Loucy (cell line): ENCODE results near the gene A1CF.

Experiments
- H2AFZ ChIP-seq: fragments of 200-600 bp; sonication (generic); 2 replicates; pipeline ENCODE4 v1.6.0; 2016; ENCODE audit warnings: antibody characterized with exemption, mild to moderate bottlenecking, low read length, moderate library complexity
- H3F3A ChIP-seq: fragments of 200-600 bp; 2 replicates; pipeline ENCODE4 v1.6.0; 2016; ENCODE audit warnings: antibody characterized with exemption, low read depth, mild to moderate bottlenecking
- H3K27me3 ChIP-seq: fragments of 200-600 bp; sonication (generic); 2 replicates; pipeline ENCODE4 v1.6.1; 2014; ENCODE audit warnings: low read length, mild to moderate bottlenecking; ENCODE audit not compliant: insufficient read depth, poor library complexity, severe bottlenecking
- H3K36me3 ChIP-seq: fragments of 200-600 bp; sonication (generic); 2 replicates; pipeline ENCODE4 v1.6.1; 2016; ENCODE audit warnings: low read length; ENCODE audit not compliant: insufficient read depth
- H3K4me1 ChIP-seq: fragments of 200-600 bp; sonication (generic); 2 replicates; pipeline ENCODE4 v1.5.1; 2014; ENCODE audit warnings: low read length, mild to moderate bottlenecking; ENCODE audit not compliant: insufficient read depth, poor library complexity, severe bottlenecking
- H3K4me2 ChIP-seq: fragments of 200-600 bp; sonication (generic); 2 replicates; pipeline ENCODE4 v1.6.0; 2014; ENCODE audit warnings: antibody characterized with exemption, low read length, low read depth, mild to moderate bottlenecking; ENCODE audit not compliant: poor library complexity, severe bottlenecking
- H3K4me3 ChIP-seq: fragments of 200-600 bp; sonication (generic); 2 replicates; pipeline ENCODE4 v1.5.1; 2014; ENCODE audit warnings: low read length, mild to moderate bottlenecking, mixed read lengths; ENCODE audit not compliant: poor library complexity, severe bottlenecking
- H3K79me2 ChIP-seq: fragments of 200-600 bp; sonication (generic); 2 replicates; pipeline ENCODE4 v1.6.1; 2014; ENCODE audit warnings: low read length; ENCODE audit not compliant: insufficient read depth
- H3K9ac ChIP-seq: fragments of 200-600 bp; sonication (generic); 2 replicates; pipeline ENCODE4 v1.6.0; 2014; ENCODE audit warnings: mild to moderate bottlenecking, low read depth, low read length, moderate library complexity; ENCODE audit not compliant: poor library complexity, severe bottlenecking
- H3K9me2 ChIP-seq: fragments of 200-600 bp; sonication (generic); replicated peaks from 2 replicates; pipeline ENCODE4 v1.6.1; 2016; ENCODE audit warnings: low read depth, low read length, mixed read lengths
- H3K9me3 ChIP-seq: fragments of 200-600 bp; sonication (generic); 2 replicates; pipeline ENCODE4 v1.6.1; 2014; ENCODE audit warnings: mild to moderate bottlenecking, antibody characterized with exemption, low read length, low read depth; ENCODE audit not compliant: insufficient read depth
- H4K20me1 ChIP-seq: fragments of 200-600 bp; sonication (generic); 2 replicates; pipeline ENCODE4 v1.6.0; 2014; ENCODE audit warnings: antibody characterized with exemption, low read length, mild to moderate bottlenecking; ENCODE audit not compliant: insufficient read depth, poor library complexity, severe bottlenecking
- EZH2phosphoT487 ChIP-seq: fragments of 200-600 bp; IDR thresholded peaks from 2 replicates; pipeline ENCODE4 v1.6.1; 2018; ENCODE audit warnings: antibody characterized with exemption, mild to moderate bottlenecking, moderate library complexity, borderline replicate concordance
- TF ChIP-seq, protein P1 (sequence below): fragments of 200-600 bp; sonication (generic); conservative IDR thresholded peaks from 2 replicates; pipeline ENCODE4 v1.5.1; 2014; ENCODE audit warnings: mild to moderate bottlenecking, antibody characterized with exemption, low read length

A1CF gene

DNA sequence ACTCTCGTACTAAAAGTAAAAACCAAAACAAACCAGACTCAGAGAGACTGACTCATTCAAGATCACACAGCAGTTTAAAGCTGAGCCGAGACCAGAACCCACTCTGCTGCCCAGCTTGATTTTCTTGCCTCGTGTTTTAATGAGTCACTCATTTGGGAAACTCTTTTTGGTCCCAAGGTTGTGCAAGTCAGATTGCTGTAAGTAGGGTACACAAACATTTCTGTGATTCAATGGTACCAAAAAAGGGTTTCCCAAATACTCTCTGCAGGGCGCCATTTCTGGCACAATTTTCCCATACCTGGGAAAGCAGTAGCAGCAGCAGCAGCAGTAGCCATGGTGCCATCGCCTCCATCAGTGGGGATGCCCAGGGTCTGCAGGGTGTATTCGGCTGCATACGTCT is 75.8 kb downstream of the A1CF start:
- H3K9ac ChIP-seq: no peak overlapping the region
- no peak overlapping the region for H2AFZ ChIP-seq
- H3K4me3 ChIP-seq: no peak overlapping the region
- H3K27me3 ChIP-seq: no peaks in the 10 kb centered on the region
- no peaks in the 10 kb centered on the region for H3K79me2 ChIP-seq
- H3K9me2 ChIP-seq: no peaks in the 10 kb centered on the region
- no peaks in the 10 kb centered on the region for H3F3A ChIP-seq
- H3K9me3 ChIP-seq: no peaks in the 10 kb centered on the region
- TF ChIP-seq, protein P1, sequence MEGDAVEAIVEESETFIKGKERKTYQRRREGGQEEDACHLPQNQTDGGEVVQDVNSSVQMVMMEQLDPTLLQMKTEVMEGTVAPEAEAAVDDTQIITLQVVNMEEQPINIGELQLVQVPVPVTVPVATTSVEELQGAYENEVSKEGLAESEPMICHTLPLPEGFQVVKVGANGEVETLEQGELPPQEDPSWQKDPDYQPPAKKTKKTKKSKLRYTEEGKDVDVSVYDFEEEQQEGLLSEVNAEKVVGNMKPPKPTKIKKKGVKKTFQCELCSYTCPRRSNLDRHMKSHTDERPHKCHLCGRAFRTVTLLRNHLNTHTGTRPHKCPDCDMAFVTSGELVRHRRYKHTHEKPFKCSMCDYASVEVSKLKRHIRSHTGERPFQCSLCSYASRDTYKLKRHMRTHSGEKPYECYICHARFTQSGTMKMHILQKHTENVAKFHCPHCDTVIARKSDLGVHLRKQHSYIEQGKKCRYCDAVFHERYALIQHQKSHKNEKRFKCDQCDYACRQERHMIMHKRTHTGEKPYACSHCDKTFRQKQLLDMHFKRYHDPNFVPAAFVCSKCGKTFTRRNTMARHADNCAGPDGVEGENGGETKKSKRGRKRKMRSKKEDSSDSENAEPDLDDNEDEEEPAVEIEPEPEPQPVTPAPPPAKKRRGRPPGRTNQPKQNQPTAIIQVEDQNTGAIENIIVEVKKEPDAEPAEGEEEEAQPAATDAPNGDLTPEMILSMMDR: no peak
- TF ChIP-seq EZH2phosphoT487: no peak
- no peaks in the 10 kb centered on the region for H3K36me3 ChIP-seq
- no peaks in the 10 kb centered on the region for H3K4me1 ChIP-seq
- H4K20me1 ChIP-seq: no peaks in the 10 kb centered on the region
- no peak overlapping the region for H3K4me2 ChIP-seq

DNA sequence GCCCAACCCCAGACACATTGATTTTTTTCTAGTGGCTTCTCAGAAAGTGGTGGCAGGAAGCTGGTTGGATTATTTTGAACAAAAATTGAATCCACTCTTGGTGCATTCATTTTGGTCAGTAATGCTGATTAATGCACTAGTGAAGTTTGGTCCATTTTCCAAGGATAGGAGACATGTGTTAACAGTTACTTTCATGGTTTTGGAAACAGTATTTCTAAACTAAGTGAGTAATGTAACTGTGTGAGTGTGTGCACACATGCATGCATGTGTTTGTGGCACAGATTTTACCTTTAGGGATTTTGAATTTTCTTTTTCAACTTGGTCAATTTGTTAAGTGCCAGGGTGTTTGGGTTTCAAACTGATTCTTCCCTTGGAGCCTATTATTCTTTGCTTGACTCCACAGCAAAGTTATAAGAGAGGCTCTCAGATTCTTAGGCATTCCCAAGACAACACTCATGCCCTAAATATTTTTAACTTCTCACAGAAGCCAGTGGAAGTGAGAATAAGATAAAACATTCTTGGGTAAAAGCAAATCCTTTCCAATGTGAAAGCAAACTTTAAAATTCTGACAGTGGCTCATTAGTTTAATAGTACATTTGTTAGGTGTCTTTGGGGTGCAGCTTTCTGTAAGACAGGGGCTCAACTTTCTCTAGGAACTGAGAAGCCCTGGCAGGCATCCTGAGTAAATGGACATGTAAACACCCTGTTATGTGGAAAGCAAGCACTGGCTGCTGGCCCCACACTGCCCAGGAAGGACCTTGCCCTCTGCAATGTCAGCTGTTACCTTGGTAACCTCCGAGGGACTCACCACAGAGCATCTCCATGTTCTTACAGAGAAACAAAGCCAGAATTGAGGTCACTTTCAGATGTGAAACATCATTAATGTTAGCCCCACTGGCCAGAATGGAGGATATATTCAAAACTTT is 77.3 kb downstream of the A1CF start:
- H3K36me3 ChIP-seq: no peaks in the 10 kb centered on the region
- H3K9me2 ChIP-seq: no peaks in the 10 kb centered on the region
- H3K27me3 ChIP-seq: no peaks in the 10 kb centered on the region
- no peaks in the 10 kb centered on the region for H3K79me2 ChIP-seq
- H3K9me3 ChIP-seq: no peaks in the 10 kb centered on the region
- TF ChIP-seq, protein P1: no peak
- no peaks in the 10 kb centered on the region for H3F3A ChIP-seq
- H3K9ac ChIP-seq: no peak overlapping the region
- no peaks in the 10 kb centered on the region for H4K20me1 ChIP-seq
- H3K4me1 ChIP-seq: no peaks in the 10 kb centered on the region
- no peak overlapping the region for H3K4me2 ChIP-seq
- H3K4me3 ChIP-seq: no peak overlapping the region
- no peak overlapping the region for H2AFZ ChIP-seq

DNA sequence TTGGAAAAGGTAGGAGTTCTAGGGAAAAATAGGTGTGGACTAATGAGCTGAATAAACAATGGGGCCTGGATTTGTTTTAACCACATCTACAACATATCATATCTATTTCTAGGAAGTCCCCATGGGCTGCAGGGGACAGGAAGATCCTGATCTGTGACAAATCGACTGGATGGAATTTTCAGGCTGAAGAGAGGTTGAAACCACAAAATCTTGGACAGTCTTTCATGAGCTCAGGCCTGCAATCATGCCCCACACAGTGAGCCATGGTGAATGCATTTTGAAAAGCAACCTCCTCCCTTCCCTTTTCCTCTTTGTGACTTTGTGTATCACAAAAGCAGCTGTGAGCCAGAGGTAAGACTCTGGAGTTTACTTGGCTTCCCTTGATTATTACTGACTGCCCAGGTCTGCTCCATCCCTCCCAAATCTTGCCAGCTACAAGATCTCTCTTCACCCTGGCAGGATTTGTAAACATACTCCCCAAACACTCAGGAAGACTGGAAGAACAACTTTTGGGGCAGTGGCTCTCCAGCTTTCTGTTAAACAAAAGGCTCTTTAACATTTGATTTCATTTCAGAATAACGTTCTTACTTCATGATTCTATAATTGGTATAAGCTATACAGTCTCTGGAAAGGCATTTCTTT is 79.3 kb downstream of the A1CF start:
- Histone ChIP-seq H3K4me3 (no peak overlapping the region), H3K79me2 (no peaks in the 10 kb centered on the region), H3K9ac (no peak overlapping the region), H3K4me1 (no peaks in the 10 kb centered on the region), H4K20me1 (no peaks in the 10 kb centered on the region), H2AFZ (no peak overlapping the region), H3K9me2 (no peaks in the 10 kb centered on the region), H3K27me3 (no peaks in the 10 kb centered on the region), H3K4me2 (no peak overlapping the region), H3K9me3 (no peaks in the 10 kb centered on the region), H3F3A (no peaks in the 10 kb centered on the region), H3K36me3 (no peaks in the 10 kb centered on the region)
- no peak for TF ChIP-seq EZH2phosphoT487
- TF ChIP-seq, protein P1: no peak
